Measurements from ENCODE around the gene INTS3.
"Not testable (repeated sequence)": the region's sequence is repeated elsewhere in the genome, so short reads cannot be mapped to it uniquely, and the experiment has no call there.

The INTS3 gene

GRCh38 chr1:153778824-153779519, 51.1 kb downstream of the INTS3 start:
- no peak for DNase-seq

GRCh38 chr1:153779781-153780541, 52.1 kb downstream of the INTS3 start:
- no peak for DNase-seq

GRCh38 chr1:153780551-153780950, 52.7 kb downstream of the INTS3 start:
- no peak for DNase-seq

GRCh38 chr1:153782648-153783047, 54.8 kb downstream of the INTS3 start:
- not testable (repeated sequence) for DNase-seq

GRCh38 chr1:153783233-153784190, 55.7 kb downstream of the INTS3 start:
- DNase-seq, result peak; percentile 87

- DNase-seq, result no peak
Measured at GRCh38 chr1:153786038-153786790, 58.4 kb downstream of the INTS3 start.

DNA sequence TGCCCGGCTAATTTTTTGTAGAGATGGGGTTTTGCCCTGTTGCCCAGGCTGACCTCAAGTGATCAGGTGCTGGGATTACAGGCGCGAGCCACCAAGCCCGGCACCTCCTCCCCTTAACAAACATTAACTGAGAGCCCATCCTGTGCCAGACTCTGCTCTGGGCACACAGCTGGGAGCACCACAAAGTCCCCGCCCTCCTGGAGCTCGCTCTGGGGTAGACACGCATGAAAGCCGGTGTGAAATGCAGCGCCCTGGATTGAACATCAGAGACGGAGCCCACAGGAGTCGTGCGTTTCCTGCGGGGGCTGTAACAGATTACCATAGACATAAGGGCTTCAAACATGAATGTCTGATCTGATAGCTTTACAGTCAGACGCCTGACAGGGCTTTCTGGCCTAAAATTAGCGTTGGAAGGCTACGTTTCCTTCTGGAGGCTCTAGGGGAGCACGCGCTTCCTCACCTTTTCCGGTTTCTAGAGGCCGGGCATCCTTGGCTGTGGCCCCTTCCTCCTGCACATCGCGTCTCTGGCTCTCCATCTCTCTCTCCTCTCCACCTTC, 61.7 kb downstream of the INTS3 start:
- peak; percentile 78 for DNase-seq

- DNase-seq, result peak; percentile 84
Measured at GRCh38 chr1:153790313-153790965, 62.6 kb downstream of the INTS3 start.

DNA sequence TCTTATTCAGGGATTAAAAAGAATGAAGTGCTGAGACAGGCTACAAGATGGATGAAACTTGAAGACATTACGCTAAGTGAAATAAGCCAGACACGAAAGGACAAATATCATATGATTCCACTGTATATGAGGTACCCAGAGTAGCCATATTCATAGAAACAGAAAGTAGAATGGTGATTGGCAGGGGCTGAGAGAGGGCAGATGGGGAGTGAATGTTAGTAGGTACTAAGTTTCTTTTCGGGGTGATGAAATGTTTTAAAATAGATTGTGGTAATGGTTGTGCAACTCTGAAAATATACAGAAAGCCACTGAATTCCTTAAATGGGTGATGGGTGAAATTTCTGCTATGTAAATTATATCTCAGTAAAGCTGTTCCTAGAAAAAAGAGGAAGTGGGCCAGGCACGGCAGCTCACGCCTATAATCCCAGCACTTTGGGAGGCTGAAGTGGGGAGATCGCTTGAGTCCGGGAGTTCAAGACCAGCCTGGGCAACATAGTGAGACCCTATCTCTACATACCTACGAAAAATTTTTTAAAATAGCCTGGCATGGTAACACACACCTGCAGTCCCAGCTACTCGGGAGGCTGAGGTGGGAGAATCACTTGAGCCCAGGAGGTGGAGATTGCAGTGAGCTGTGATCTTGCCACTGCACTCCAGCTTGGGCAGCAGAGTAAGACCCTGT, 63.3 kb downstream of the INTS3 start:
- no peak for DNase-seq

GRCh38 chr1:153791648-153792253, 63.9 kb downstream of the INTS3 start:
- DNase-seq, result no peak

- no peak for DNase-seq
Measured at GRCh38 chr1:153792631-153793041, 64.8 kb downstream of the INTS3 start.

- DNase-seq, result no peak
Measured at GRCh38 chr1:153793261-153793972, 65.6 kb downstream of the INTS3 start.

DNA sequence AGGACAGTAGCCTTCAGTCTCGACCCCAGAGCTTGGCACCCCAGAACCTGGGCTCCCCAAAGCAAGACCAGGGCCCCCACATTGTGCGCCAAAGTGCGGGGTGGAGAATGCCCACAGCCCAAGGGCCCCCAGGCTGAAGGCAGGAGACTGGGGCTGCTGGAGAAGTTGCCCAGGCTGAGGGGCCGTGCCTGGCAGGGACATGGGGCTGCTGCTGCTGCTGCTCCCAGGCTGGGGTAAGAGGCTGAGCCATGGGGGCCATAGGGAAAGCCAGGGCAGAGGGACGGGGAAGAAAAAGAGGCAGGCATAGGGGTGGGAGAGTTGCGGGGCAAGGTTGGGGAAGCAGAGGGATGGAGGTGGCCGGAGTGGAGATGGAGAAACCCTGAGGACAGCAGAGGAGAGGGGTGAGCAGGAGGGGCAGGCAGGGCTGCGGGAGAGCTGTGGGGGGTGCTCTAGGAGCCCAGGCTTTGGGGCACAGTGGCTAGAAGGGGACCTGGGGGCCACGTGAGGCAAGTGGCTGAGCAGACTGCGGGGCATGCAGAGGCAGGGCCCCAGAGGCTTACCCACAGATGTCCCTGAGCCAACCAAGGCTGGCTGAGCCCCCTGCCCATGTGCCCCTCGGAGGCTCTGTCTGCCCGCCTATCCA, 66.2 kb downstream of the INTS3 start:
- DNase-seq, result no peak

GRCh38 chr1:153794624-153795329, 66.9 kb downstream of the INTS3 start:
- no peak for DNase-seq

DNA sequence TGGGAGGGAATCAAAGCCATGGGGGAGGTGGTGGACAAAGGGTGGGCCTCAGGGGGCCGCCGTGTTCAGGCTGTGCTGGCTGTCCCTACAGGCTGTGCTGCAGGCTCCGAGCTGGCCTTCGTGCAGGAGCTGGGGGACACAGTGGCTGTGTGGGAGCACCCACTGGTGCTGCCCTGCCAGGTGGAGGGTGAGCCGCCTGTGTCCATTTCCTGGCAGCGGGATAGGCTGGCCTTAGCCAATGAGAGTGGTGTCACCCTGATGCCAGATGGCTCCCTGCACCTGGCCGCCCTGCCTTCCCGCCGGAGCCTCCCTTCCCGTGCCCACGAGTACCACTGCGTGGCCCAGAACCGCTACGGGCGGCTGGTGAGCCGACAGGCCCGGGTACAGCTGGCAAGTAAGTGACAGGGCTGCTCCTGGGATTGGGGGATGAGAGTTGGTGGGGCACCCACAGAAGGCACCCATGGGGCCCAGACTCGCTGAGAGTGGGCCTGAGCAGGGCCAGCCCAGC, 67.5 kb downstream of the INTS3 start:
- DNase-seq, result no peak

DNA sequence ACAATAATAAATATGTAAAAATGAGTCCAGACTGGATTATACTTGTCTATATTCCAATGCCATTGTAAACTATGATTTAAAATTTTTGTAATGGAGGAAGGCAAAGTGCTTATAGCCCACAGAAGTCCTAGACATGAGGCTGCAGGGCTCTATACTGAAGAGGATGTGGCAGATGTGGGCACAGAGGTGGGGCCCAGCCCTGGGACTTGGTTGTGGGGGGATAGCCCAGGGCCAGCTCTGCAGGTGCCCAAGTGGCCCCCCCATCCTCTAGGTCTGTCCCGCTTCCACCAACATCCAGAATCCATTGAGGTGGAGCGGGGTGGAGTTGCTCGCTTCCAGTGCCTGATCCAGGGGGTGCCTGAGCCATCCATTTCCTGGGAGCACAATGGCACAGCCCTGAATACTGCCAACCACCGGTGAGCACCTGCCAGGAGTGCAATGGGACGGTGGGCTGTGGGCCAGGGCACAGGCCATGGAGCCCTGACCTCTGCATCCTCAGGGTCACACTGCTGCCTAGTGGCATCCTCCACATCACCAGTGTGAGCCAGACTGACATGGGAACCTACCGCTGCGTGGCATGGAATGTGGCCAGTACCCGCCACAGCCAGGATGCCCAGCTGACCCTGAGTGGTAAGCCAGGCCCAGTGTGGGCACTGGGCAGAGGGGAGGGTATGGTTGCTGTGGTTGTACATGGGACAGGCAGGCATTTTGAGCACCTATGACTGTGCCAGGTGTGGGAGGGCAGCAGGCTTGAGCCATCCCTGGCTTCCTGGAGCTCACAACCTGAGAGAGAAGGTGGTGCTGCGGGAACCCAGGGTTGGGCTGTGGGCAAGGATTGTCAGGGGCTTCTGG, 68.3 kb downstream of the INTS3 start:
- no peak for DNase-seq

Measured in NCI-H510A treated with DMSO at 0.1 percent for 48 hours (cell line).